Prostate gland (tissue), 2 donors: ENCODE data around the gene TOMM70.

Experiments used
- POLR2A ChIP-seq: fragments of 450-650 bp; IDR thresholded peaks from one replicate; pipeline ENCODE4 v1.6.1; 2016; ENCODE audit warnings: antibody characterized with exemption, mild to moderate bottlenecking
- POLR2AphosphoS5 ChIP-seq: sonication (generic); formaldehyde crosslinking; IDR thresholded peaks from one replicate; pipeline ENCODE4 v1.6.1; 2017; ENCODE audit warnings: antibody characterized with exemption
- TF ChIP-seq, protein P1 (sequence below), 4 experiments: fragments of 200-600 bp in 2 of 4; fragments of 450-650 bp in 2 of 4; sonication (generic) in 2 of 4; IDR thresholded peaks; 1 replicate in 3 of 4; 2 replicates in 1 of 4; pipeline ENCODE4 v1.5.1; 2016 to 2019; ENCODE audit warnings: antibody characterized with exemption in 4 of 4, mild to moderate bottlenecking in 2 of 4, moderate library complexity in 2 of 4

DNA sequence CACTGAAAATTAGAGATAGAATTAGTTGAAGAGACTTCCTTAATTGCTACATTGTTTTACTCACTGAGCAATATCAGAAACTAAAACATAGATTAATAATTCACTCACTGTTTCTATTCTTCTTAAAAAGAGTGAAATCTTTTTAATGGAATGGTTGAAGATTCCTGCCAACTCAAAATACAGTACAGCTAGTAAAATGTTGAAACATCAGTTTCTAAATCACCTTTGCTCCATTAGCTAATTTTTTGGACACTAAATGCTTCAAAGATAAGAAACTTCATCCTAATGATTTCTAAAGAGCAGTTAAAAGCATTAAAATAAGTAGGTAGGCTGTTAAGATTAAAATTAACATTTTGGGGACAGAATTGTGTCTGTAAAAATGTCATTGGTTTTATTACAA is 76.8 kb downstream of the TOMM70 start:
- TF ChIP-seq, protein P1, sequence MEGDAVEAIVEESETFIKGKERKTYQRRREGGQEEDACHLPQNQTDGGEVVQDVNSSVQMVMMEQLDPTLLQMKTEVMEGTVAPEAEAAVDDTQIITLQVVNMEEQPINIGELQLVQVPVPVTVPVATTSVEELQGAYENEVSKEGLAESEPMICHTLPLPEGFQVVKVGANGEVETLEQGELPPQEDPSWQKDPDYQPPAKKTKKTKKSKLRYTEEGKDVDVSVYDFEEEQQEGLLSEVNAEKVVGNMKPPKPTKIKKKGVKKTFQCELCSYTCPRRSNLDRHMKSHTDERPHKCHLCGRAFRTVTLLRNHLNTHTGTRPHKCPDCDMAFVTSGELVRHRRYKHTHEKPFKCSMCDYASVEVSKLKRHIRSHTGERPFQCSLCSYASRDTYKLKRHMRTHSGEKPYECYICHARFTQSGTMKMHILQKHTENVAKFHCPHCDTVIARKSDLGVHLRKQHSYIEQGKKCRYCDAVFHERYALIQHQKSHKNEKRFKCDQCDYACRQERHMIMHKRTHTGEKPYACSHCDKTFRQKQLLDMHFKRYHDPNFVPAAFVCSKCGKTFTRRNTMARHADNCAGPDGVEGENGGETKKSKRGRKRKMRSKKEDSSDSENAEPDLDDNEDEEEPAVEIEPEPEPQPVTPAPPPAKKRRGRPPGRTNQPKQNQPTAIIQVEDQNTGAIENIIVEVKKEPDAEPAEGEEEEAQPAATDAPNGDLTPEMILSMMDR (IDR thresholded peaks at IDR 0.05): no peak
- no peak for TF ChIP-seq POLR2A
- no peak for TF ChIP-seq POLR2AphosphoS5
